NCI-H69 (cell line): Measurements from ENCODE around the gene COL25A1.
"Not testable (repeated sequence)": the region's sequence is repeated elsewhere in the genome, so short reads cannot be mapped to it uniquely, and the experiment has no call there.

Experiments used
- DNase-seq: peaks from one replicate; lab custom pipeline; 2025; lab: John Stamatoyannopoulos, UW

COL25A1 gene

DNA sequence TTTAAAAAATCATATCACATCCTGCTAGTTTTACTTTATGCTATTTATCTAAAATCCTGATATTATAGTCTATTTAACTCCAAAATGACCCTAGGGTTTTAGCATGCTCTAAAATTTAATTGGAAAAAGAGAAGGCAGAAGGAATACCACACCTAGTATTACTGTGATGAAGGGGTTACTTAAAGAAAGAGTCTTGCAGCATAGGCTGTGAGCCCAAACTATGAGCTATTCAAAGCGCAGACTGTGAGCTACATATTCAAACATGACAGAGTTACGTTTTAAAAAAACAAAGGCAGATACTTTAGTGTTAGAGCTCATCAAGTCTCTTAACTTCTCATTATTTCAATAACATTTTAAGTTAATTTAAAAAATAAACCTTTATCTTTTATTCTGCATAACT is 291.9 kb downstream of the COL25A1 start:
- no peak for DNase-seq

- DNase-seq: no peak
Measured at GRCh38 chr4:109009909-109010308, 292.5 kb downstream of the COL25A1 start.

- DNase-seq: no peak
Measured at GRCh38 chr4:109007976-109008375, 294.5 kb downstream of the COL25A1 start.

- no peak for DNase-seq
Measured at GRCh38 chr4:109005523-109005922, 296.9 kb downstream of the COL25A1 start.

GRCh38 chr4:109004418-109004817 is 298.0 kb downstream of the COL25A1 start:
- DNase-seq: no peak

DNA sequence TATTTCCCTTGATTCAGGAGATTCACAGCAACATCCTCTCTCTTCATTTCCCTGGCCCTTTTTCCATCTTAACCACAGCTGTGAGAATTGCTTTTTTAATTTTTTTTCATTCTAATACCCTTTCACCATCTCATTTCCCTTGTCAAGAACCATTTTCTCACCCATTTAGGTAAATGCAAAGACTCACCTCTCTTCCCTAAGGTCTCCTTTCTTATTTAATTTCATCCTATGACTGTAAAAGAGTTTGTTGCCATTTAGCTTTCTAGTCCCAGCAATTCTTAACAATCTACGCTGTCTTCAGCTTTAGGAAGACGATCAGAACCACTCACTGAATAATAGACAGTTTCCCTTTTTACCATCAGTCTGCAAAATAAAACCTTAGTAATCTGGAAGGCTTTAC is 298.5 kb downstream of the COL25A1 start:
- DNase-seq: no peak

GRCh38 chr4:108991551-108992328 is 310.7 kb downstream of the COL25A1 start:
- no peak for DNase-seq

DNA sequence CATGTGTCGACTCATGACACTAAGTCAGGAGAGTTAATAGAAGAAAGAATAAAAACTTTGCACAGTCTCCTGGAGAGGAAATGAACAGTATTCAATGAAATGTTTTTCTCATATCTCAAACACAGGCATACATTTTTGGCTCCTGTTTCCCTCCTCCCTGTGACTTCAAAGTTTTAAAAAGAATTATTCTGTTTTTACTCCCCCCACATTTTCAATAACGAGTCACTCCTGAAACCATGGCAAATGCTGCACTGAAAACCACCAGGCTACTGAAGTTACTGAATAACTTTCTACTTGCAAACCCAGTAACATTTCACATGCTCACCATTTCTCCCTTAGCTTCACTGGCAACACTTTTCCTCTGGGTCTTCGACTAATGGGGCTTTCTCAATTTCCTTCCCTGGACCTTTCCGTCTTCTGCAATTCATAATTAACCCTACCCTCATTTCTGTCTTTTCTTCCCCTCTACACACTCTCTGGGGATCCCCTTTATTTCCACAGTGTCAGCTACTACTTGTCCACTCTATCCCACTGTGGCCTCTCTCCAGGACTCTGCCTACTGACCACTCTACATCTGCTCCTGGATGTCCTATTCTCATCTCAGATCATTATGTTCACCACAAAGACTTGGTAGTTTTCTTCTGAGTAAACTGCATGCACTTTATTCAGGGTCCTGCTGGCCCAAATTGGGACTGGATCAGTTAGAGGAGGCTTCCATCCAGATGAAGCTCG is 313.8 kb downstream of the COL25A1 start:
- no peak for DNase-seq

DNA sequence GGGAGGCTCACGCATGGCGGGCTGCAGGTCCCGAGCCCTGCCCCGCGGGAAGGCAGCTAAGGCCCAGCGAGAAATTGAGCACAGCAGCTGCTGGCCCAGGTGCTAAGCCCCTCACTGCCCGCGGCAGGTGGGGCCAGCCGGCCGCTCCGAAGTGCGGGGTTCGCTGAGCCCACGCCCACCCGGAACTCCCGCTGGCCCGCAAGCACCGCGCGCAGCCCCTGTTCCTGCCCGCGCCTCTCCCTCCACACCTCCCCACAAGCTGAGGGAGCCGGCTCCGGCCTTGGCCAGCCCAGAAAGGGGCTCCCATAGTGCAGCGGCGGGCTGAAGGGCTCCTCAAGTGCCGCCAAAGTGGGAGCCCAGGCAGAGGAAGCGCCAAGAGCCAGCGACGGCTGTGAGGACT is 318.0 kb downstream of the COL25A1 start:
- DNase-seq: not testable (repeated sequence)

- no peak for DNase-seq
Measured at GRCh38 chr4:108982402-108983185, 319.9 kb downstream of the COL25A1 start.

- no peak for DNase-seq
Measured at GRCh38 chr4:108980455-108981239, 321.8 kb downstream of the COL25A1 start.

GRCh38 chr4:108979759-108980158 is 322.7 kb downstream of the COL25A1 start:
- DNase-seq: no peak

- no peak for DNase-seq
Measured at GRCh38 chr4:108978066-108978465, 324.4 kb downstream of the COL25A1 start.

DNA sequence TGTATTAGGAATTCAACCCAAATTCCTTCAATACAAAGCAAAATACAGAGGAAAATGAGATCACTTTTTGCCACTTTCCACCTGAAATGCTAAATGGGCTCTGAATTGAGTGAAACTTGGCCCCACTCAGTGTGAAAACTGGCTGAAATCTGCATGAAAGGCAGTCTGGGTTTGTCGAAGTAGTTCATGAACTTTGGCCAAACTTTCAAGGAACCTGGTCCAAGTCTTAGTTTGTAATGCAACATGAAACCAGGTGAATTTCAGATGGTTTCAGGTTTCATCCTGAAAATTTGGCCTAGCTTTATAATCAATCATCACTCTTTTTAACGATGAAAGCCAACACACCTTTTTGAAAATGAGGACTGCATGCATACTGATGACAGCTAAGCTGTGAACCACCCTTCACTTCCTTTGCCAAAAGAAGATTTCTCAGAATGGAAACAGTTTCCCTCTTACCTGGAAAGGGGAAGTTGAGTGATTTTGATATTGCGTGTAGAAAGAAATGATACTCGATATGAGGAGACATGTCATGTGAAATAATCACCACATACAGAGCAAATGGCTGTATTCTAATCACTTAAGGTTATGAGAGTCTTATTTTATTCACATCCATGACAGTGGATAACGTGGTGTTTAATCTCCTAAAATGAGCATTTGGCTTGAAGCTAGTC is 329.7 kb downstream of the COL25A1 start:
- no peak for DNase-seq

DNA sequence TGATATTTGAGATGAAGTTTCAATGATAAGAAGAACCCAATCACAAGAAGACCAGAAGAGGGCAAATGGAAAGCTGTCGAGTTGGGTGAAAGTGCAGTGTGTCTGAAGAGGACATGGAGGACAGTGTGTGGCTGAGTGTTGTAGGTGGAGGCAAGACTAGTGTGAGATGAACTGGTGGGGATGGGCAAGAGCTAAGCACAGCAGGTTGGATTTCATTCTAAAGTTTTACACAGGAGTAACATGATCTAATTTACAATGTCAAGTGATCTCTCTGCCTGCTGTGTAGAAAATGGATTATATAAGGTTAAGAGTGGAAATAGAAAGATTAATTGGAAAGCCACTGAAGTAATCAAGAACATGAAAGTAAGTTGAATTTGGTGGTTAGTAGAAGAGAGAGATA is 331.0 kb downstream of the COL25A1 start:
- no peak for DNase-seq

DNA sequence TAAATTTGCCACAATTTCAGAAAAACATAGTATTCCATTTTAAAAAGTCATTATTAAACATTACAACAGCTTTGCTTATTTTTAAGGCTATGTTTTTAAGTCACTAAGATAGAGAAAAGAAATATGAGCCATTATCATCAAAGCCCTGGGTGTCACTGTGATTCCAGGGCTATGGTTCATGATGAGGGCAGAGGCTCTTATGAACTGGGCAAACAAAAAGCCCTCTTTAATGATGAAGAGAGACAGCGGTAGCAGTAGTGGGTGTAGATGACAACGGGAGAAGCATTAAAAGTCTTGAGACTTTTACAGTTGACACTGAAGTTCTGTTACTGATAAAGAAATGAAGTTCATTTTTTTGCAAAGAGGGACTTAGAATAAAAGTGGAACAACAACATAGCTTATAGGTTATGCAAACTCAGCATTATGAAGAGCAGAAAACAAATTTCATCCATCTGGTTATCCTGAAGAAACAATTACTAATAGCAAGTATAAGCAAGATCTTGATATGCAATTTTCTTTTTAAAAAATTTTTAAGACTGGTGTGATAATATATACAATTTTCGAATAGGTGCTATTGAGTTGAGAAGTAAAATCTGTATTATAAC is 336.9 kb downstream of the COL25A1 start:
- DNase-seq: no peak

GRCh38 chr4:108965016-108965415 is 337.4 kb downstream of the COL25A1 start:
- DNase-seq: no peak

GRCh38 chr4:108963910-108964309 is 338.5 kb downstream of the COL25A1 start:
- DNase-seq: no peak

GRCh38 chr4:108959491-108959890 is 343.0 kb downstream of the COL25A1 start:
- DNase-seq: no peak

GRCh38 chr4:108954880-108955279 is 347.6 kb downstream of the COL25A1 start:
- no peak for DNase-seq

DNA sequence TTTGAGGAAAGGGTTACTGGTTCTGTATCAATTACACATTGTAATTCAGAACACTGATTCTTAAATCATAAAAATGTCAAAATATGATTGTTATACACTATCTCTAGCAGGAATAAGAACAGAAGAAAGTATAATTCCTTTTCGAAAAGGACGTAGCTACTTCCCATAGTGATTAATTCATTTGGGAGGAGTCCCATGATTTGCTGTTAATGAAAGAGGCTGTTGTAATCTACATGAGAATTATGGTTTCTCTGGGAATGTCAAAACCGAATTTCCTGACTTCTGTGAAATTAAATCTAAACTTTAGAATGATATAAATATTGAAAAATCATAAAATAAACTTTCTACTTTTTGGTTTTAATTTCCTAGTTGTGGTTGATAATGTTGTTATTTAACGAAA is 348.5 kb downstream of the COL25A1 start:
- no peak for DNase-seq
